Breast epithelium (tissue), 4 donors: Measurements from ENCODE around the gene HEXIM2. TPM values are rescaled to one million over a fixed set of nuclear protein-coding genes. Genes with fewer than 3 reads are reported as not detected.
A peak's percentile ranks its signal among the peaks of the same experiment; 100 is the strongest.

Experiments
- DNase-seq, 2 donors: peaks; one replicate each; pipeline ENCODE4 v3.0.0-alpha.2; 2019; ENCODE audit warnings: low spot score in 2 of 2
- H3K27ac ChIP-seq, 2 donors: fragments of 200-600 bp; sonication (generic) in 1 of 2; one replicate each; pipeline ENCODE4 v1.5.1; 2016 to 2019; ENCODE audit warnings: mild to moderate bottlenecking in 1 of 2
- H3K27me3 ChIP-seq, 2 donors: fragments of 200-600 bp; sonication (generic) in 1 of 2; one replicate each; pipeline versions ENCODE4 v1.5.1 to v1.6.0; 2017 to 2019; ENCODE audit warnings: control low read depth in 1 of 2, mild to moderate bottlenecking in 1 of 2
- H3K36me3 ChIP-seq: fragments of 200-600 bp; one replicate; pipeline ENCODE4 v1.5.1; 2019
- H3K4me1 ChIP-seq, 2 donors: fragments of 200-600 bp; sonication (generic); one replicate each; pipeline ENCODE4 v1.5.1; 2016 to 2019; ENCODE audit warnings: control low read depth in 1 of 2
- H3K4me3 ChIP-seq, 3 donors: fragments of 200-600 bp; sonication (generic); 1 replicate in 2 of 3; 2 replicates in 1 of 3; pipeline ENCODE4 v1.5.1; 2016 to 2019; ENCODE audit warnings: mild to moderate bottlenecking in 3 of 3, moderate library complexity in 2 of 3
- H3K9me3 ChIP-seq, 2 donors: fragments of 200-600 bp; sonication (generic) in 1 of 2; one replicate each; pipeline ENCODE4 v1.5.1; 2016 to 2019; ENCODE audit warnings: control low read depth in 1 of 2
- POLR2A ChIP-seq: fragments of 450-650 bp; IDR thresholded peaks from one replicate; pipeline ENCODE4 v1.6.1; 2016; ENCODE audit warnings: antibody characterized with exemption, mild to moderate bottlenecking, moderate library complexity
- POLR2AphosphoS5 ChIP-seq, 3 donors: sonication (generic); formaldehyde crosslinking; IDR thresholded peaks; one replicate each; pipeline ENCODE4 v1.6.1; 2017; ENCODE audit warnings: antibody characterized with exemption in 3 of 3
- intact Hi-C: fragments of 100-400 bp; cut with DNase I; formaldehyde crosslinking; loops from one replicate; pipeline ENCODE4 v1.15.1; 2023; ENCODE audit warnings: low total_unique reads
- total RNA-seq, 3 donors: library from RNA; depleted of rRNA; stranded (reverse); fragments of >200 nt; gene quantifications; one replicate each; pipeline ENCODE4 v1.1.0, GENCODE V29; 2016
- TF ChIP-seq, protein P1 (sequence below), 3 donors: fragments of 450-650 bp; IDR thresholded peaks; one replicate each; pipeline ENCODE4 v1.5.1; 2016 to 2017; ENCODE audit warnings: antibody characterized with exemption in 3 of 3, mild to moderate bottlenecking in 3 of 3, moderate library complexity in 3 of 3

HEXIM2 gene
- total RNA-seq, 3 donors from 2014 or later = 6.6 to 13.3 (median 13.2) TPM

DNA sequence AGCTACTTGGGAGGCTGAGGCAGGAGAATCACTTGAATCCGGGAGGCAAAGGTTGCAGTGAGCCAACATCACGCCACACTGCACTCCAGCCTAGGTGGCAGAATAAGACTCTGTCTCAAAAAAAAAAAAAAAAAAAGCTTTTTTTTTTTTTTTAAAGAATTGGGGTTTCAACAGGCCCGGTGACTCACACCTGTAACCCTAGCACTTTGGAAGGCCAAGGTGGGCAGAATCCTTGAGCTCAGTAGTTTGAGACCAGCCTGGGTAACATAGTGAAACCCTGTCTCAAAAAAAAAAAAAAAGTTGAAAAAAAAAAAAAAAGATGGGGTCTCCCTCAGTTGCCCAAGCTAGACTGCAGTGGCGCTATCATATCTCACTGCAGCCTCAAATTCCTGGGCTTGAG, 6.6 kb upstream of the HEXIM2 start:
- H3K36me3 ChIP-seq = no peaks in the 10 kb centered on the region
- no peak for DNase-seq
- no peak for TF ChIP-seq POLR2AphosphoS5 (IDR thresholded peaks at IDR 0.05)
- TF ChIP-seq, protein P1, sequence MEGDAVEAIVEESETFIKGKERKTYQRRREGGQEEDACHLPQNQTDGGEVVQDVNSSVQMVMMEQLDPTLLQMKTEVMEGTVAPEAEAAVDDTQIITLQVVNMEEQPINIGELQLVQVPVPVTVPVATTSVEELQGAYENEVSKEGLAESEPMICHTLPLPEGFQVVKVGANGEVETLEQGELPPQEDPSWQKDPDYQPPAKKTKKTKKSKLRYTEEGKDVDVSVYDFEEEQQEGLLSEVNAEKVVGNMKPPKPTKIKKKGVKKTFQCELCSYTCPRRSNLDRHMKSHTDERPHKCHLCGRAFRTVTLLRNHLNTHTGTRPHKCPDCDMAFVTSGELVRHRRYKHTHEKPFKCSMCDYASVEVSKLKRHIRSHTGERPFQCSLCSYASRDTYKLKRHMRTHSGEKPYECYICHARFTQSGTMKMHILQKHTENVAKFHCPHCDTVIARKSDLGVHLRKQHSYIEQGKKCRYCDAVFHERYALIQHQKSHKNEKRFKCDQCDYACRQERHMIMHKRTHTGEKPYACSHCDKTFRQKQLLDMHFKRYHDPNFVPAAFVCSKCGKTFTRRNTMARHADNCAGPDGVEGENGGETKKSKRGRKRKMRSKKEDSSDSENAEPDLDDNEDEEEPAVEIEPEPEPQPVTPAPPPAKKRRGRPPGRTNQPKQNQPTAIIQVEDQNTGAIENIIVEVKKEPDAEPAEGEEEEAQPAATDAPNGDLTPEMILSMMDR (IDR thresholded peaks at IDR 0.05) = no peak
- TF ChIP-seq POLR2A = no peak
- no peak overlapping the region for H3K4me3 ChIP-seq
- peak overlapping the region; percentile 45 to 57 for H3K27ac ChIP-seq
- peaks cover 3 to 26% of the 10 kb centered on the region in 2 donors for H3K4me1 ChIP-seq
- no peaks in the 10 kb centered on the region for H3K27me3 ChIP-seq
- intact Hi-C loops = no loop called here
- no peaks in the 10 kb centered on the region for H3K9me3 ChIP-seq

GRCh38 chr17:45155483-45155882, 6.2 kb upstream of the HEXIM2 start:
- intact Hi-C loops = no loop called here
- Histone ChIP-seq H3K36me3 (no peaks in the 10 kb centered on the region), H3K4me3 (no peak overlapping the region), H3K9me3 (no peaks in the 10 kb centered on the region), H3K27me3 (no peaks in the 10 kb centered on the region), H3K4me1 (peaks cover 3 to 28% of the 10 kb centered on the region in 2 donors), H3K27ac (peak overlapping the region; percentile 43 to 57)
- no peak for DNase-seq
- no peak for TF ChIP-seq POLR2AphosphoS5 (IDR thresholded peaks at IDR 0.05)
- TF ChIP-seq, protein P1 (IDR thresholded peaks at IDR 0.05) = no peak
- no peak for TF ChIP-seq POLR2A

DNA sequence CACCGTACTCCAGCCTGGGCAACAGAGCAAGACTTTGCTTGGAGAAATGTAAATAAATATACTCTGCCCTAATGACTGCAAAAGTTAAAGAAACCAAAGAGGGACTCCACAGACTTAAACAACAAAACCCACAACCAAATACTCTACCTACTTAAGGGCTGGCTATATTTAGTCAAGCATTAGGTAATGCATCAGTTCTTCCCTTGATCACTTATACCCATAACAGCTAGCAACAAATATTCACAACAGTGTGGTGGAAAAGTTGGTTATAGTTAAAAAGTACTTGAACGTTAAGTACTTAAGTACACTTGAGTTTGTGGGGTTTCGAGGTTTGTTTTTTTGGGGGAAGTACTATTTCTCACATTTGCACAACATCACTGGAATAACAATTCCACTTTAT, 5.4 kb upstream of the HEXIM2 start:
- H3K36me3 ChIP-seq = no peaks in the 10 kb centered on the region
- intact Hi-C loops = no loop called here
- H3K9me3 ChIP-seq = no peaks in the 10 kb centered on the region
- peaks cover 3 to 24% of the 10 kb centered on the region in 2 donors for H3K4me1 ChIP-seq
- peak overlapping the region in 1 of 2 donors; percentile 57 for H3K27ac ChIP-seq
- DNase-seq = no peak
- no peak for TF ChIP-seq POLR2A
- TF ChIP-seq POLR2AphosphoS5 (IDR thresholded peaks at IDR 0.05) = no peak
- TF ChIP-seq, protein P1 (IDR thresholded peaks at IDR 0.05) = no peak
- H3K4me3 ChIP-seq = no peak overlapping the region
- H3K27me3 ChIP-seq = no peaks in the 10 kb centered on the region

DNA sequence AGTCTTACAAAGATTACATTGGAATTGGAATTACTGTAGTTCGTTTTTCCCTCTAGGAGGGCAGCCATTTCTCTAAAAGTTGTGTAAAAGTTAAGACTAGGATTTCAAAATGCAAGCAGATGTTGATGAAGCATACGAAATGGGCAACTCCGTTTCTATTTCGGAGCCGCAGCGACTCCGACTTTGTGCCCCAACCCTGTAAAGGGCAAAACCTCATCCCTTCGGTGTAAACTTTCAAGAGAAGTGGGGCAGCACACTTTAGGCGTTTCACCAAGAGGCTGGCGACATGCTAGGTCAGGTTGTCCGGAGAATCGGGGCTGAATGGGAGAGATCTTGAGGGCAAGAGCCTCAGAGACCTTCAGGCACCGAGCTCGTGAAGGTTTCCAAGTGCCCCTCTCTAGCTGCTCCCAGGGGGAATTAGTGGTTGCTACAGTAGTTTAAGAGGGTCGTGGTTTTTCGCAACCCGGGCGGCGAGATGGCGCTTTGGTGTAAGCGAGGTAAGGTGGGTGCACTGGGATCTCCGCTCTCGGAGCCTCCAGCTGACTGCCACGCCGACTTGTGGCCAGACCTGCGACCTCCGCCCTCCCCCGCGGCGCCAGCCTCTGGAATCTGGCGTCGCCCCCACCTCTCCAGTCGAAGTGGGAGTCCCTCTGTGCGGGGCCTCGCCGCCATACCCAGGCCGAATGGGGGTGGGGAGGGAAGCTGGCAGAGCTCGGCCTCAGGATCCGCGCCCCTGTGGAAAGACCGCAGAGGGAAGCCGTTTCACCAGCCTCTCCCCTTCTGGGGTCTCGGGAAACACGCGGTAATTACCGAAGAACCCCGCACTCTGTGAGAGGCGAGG, 1.0 kb upstream of the HEXIM2 start:
- TF ChIP-seq POLR2AphosphoS5 (IDR thresholded peaks at IDR 0.05) = no peak
- TF ChIP-seq POLR2A = no peak
- TF ChIP-seq, protein P1 (IDR thresholded peaks at IDR 0.05) = peak in 1 of 3 donors; percentile 13
- intact Hi-C loops = no loop called here

GRCh38 chr17:45162025-45162687, 481 bp downstream of the HEXIM2 start:
- Histone ChIP-seq H3K27ac (peak overlapping the region; percentile 100), H3K9me3 (no peaks in the 10 kb centered on the region), H3K27me3 (no peaks in the 10 kb centered on the region), H3K4me1 (peaks cover 3 to 21% of the 10 kb centered on the region in 2 donors), H3K36me3 (no peaks in the 10 kb centered on the region), H3K4me3 (peak overlapping the region; percentile 26 to 100 (median 95))
- intact Hi-C loops = no loop called here
- TF ChIP-seq, protein P1 (IDR thresholded peaks at IDR 0.05) = no peak
- TF ChIP-seq POLR2A = no peak
- TF ChIP-seq POLR2AphosphoS5 (IDR thresholded peaks at IDR 0.05) = no peak
- no peak for DNase-seq

More for the DNA sequence above, 1.0 kb upstream of the HEXIM2 start:
- H3K36me3 ChIP-seq = no peaks in the 10 kb centered on the region
- peaks cover 3 to 21% of the 10 kb centered on the region in 2 donors for H3K4me1 ChIP-seq
- H3K4me3 ChIP-seq = peak overlapping the region; percentile 95 to 100 (median 99)
- peak overlapping the region; percentile 100 for H3K27ac ChIP-seq
- DNase-seq = peak; percentile 55 to 69
- no peaks in the 10 kb centered on the region for H3K9me3 ChIP-seq
- no peaks in the 10 kb centered on the region for H3K27me3 ChIP-seq
